Progenitor cell of endocrine pancreas (in vitro differentiated cells): ENCODE data around the gene SOST. TPM values are rescaled to one million over a fixed set of nuclear protein-coding genes. Genes with fewer than 3 reads are reported as not detected.

ENCODE experiments used
- DNase-seq: peaks from one replicate; pipeline ENCODE4 v3.0.0; 2021; ENCODE audit warnings: low spot score; ENCODE audit not compliant: unreplicated experiment
- H3K27ac Mint-ChIP-seq: 2 replicates; pipeline ENCODE4 v1.8.0; 2021; ENCODE audit warnings: mild to moderate bottlenecking, moderate library complexity, mixed read lengths
- H3K27me3 Mint-ChIP-seq: 2 replicates; pipeline ENCODE4 v1.8.0; 2021; ENCODE audit warnings: mixed read lengths
- H3K36me3 Mint-ChIP-seq: 2 replicates; pipeline ENCODE4 v1.8.0; 2022; ENCODE audit warnings: mixed read lengths; ENCODE audit not compliant: insufficient read depth
- H3K4me1 Mint-ChIP-seq: 2 replicates; pipeline ENCODE4 v1.8.0; 2021; ENCODE audit warnings: low read depth, mixed read lengths
- H3K4me3 Mint-ChIP-seq: 2 replicates; pipeline ENCODE4 v1.8.0; 2021; ENCODE audit warnings: low read depth, mild to moderate bottlenecking, moderate library complexity, mixed read lengths
- H3K9me3 Mint-ChIP-seq: 2 replicates; pipeline ENCODE4 v1.8.0; 2021; ENCODE audit warnings: low read depth, mixed read lengths
- CTCF ChIP-seq: fragments of 200-600 bp; sonication (generic); IDR thresholded peaks from one replicate; pipeline ENCODE4 v1.5.0; 2021; ENCODE audit warnings: antibody characterized with exemption, mild to moderate bottlenecking; ENCODE audit not compliant: unreplicated experiment
- total RNA-seq: library from RNA; stranded (reverse); gene quantifications from 2 replicates; pipeline ENCODE4 v1.2.1, GENCODE V29; 2021

The SOST gene
- total RNA-seq, 1 donor from 2014 or later: 0.43 TPM

GRCh38 chr17:43774304-43775250 lies 16.0 kb upstream of the SOST start:
- no peaks in the 10 kb centered on the region for H3K9me3 Mint-ChIP-seq
- H3K27me3 Mint-ChIP-seq: peaks cover 2% of the 10 kb centered on the region
- peaks cover 29% of the 10 kb centered on the region for H3K4me1 Mint-ChIP-seq
- H3K36me3 Mint-ChIP-seq: peaks cover 27% of the 10 kb centered on the region
- DNase-seq: no peak
- TF ChIP-seq CTCF: no peak
- H3K4me3 Mint-ChIP-seq: no peak overlapping the region
- H3K27ac Mint-ChIP-seq: peak overlapping the region; percentile 76

- H3K4me3 Mint-ChIP-seq: no peak overlapping the region
- no peaks in the 10 kb centered on the region for H3K27me3 Mint-ChIP-seq
- TF ChIP-seq CTCF: no peak
- peak overlapping the region; percentile 95 for H3K27ac Mint-ChIP-seq
- peaks cover 24% of the 10 kb centered on the region for H3K4me1 Mint-ChIP-seq
- H3K9me3 Mint-ChIP-seq: no peaks in the 10 kb centered on the region
- peaks cover 33% of the 10 kb centered on the region for H3K36me3 Mint-ChIP-seq
- DNase-seq: no peak
These were observed 14.5 kb upstream of the SOST start for GRCh38 chr17:43772877-43773648.

- Mint-ChIP-seq H3K27me3 (no peaks in the 10 kb centered on the region), H3K4me1 (peaks cover 20% of the 10 kb centered on the region), H3K9me3 (no peaks in the 10 kb centered on the region), H3K36me3 (peaks cover 31% of the 10 kb centered on the region), H3K4me3 (no peak overlapping the region), H3K27ac (peak overlapping the region; percentile 95)
- TF ChIP-seq CTCF: no peak
- no peak for DNase-seq
These were observed 12.9 kb upstream of the SOST start for GRCh38 chr17:43771463-43771862.

GRCh38 chr17:43770957-43771356 lies 12.4 kb upstream of the SOST start:
- Mint-ChIP-seq H3K27ac (no peak overlapping the region), H3K36me3 (peaks cover 30% of the 10 kb centered on the region), H3K9me3 (no peaks in the 10 kb centered on the region), H3K4me3 (no peak overlapping the region), H3K27me3 (no peaks in the 10 kb centered on the region), H3K4me1 (peaks cover 20% of the 10 kb centered on the region)
- TF ChIP-seq CTCF: no peak
- DNase-seq: no peak

- Mint-ChIP-seq H3K4me3 (no peak overlapping the region), H3K36me3 (peaks cover 29% of the 10 kb centered on the region), H3K27ac (no peak overlapping the region), H3K4me1 (peaks cover 20% of the 10 kb centered on the region), H3K27me3 (no peaks in the 10 kb centered on the region), H3K9me3 (no peaks in the 10 kb centered on the region)
- no peak for TF ChIP-seq CTCF
- no peak for DNase-seq
These were observed 11.3 kb upstream of the SOST start for GRCh38 chr17:43769859-43770258.
